Adrenal gland (tissue), 5 donors: ENCODE results near the gene TMEM254.

ENCODE experiments used
- POLR2A ChIP-seq, 2 donors: fragments of 450-650 bp; IDR thresholded peaks; one replicate each; pipeline ENCODE4 v1.6.1; 2017; ENCODE audit warnings: antibody characterized with exemption in 2 of 2, mild to moderate bottlenecking in 2 of 2, moderate library complexity in 1 of 2
- TF ChIP-seq, protein P1 (sequence below), 6 experiments: fragments of 450-650 bp in 4 of 6; fragments of 200-600 bp in 2 of 6; sonication (generic) in 1 of 6; IDR thresholded peaks; 1 replicate in 5 of 6; 2 replicates in 1 of 6; pipeline versions ENCODE4 v1.5.1 to v1.8.0; 2016 to 2021; ENCODE audit warnings: antibody characterized with exemption in 6 of 6, mild to moderate bottlenecking in 2 of 6, moderate library complexity in 1 of 6
- donor health status: DM: no; HTN: no; CAD: no.

DNA sequence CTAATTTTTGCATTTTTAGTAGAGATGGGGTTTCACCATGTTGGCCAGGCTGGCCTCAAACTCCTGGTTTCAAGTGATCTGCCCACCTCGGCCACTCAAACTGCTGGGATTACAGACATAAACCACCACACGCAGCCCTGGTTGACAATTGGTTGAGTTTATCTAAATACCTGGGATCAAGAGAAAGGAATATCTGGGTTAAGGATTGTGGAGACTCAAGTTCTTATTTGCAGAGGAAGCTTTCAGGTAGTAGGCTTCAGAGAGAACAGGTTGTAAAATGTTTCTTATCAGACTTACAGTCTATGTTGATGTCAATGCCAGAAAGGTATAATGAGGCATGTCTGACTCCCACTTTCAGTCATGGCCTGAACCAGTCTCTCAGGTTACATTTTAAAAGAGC is 5.9 kb upstream of the TMEM254 start:
- TF ChIP-seq, protein P1, sequence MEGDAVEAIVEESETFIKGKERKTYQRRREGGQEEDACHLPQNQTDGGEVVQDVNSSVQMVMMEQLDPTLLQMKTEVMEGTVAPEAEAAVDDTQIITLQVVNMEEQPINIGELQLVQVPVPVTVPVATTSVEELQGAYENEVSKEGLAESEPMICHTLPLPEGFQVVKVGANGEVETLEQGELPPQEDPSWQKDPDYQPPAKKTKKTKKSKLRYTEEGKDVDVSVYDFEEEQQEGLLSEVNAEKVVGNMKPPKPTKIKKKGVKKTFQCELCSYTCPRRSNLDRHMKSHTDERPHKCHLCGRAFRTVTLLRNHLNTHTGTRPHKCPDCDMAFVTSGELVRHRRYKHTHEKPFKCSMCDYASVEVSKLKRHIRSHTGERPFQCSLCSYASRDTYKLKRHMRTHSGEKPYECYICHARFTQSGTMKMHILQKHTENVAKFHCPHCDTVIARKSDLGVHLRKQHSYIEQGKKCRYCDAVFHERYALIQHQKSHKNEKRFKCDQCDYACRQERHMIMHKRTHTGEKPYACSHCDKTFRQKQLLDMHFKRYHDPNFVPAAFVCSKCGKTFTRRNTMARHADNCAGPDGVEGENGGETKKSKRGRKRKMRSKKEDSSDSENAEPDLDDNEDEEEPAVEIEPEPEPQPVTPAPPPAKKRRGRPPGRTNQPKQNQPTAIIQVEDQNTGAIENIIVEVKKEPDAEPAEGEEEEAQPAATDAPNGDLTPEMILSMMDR (IDR thresholded peaks at IDR 0.05), result no peak
- TF ChIP-seq POLR2A (IDR thresholded peaks at IDR 0.05), result no peak
